HCT116 (cell line): ENCODE measurements around the gene NF1. TPM values are rescaled to one million over a fixed set of nuclear protein-coding genes. Genes with fewer than 3 reads are reported as not detected.

Experiments used
- ATAC-seq: fragments of 200-7000 bp; cut with Tn5 transposase; 2 replicates; pipeline ENCODE4 v1.9.1; 2020; ENCODE audit warnings: mild to moderate bottlenecking, moderate library complexity
- BruUV-seq: library from RNA; stranded (reverse); fragments of 400-500 nt; replicated peaks from 2 replicates; lab custom pipeline; 2021; lab: Mats Ljungman, UMichigan
- CTCF ChIA-PET: fragments of 300-600 bp; sonication (Branson Sonifier 250); formaldehyde crosslinking; loops from one replicate; lab custom pipeline; 2021; ENCODE audit warnings: antibody characterized with exemption; lab: Charles Lee
- POLR2A ChIA-PET: fragments of 300-600, 350-600 bp; sonication (Branson Sonifier 250); formaldehyde crosslinking; loops from one replicate; lab custom pipeline; 2021; ENCODE audit warnings: antibody characterized with exemption; lab: Charles Lee
- RAD21 ChIA-PET, 2 experiments: fragments of 300-600 bp; sonication (Branson Sonifier 250); formaldehyde crosslinking; loops; one replicate each; lab custom pipeline; 2023; ENCODE audit warnings: low total read pairs in 2 of 2; ENCODE audit not compliant: uncharacterized antibody in 2 of 2, unreplicated experiment in 2 of 2, low non-redundant PET in 1 of 2; lab: Charles Lee
- DNase-seq: peaks from one replicate; pipeline ENCODE4 v3.0.0-alpha.2; 2010; ENCODE audit warnings: low read depth, low spot score
- H2AFZ ChIP-seq: fragments of 200-600 bp; shearing (Covaris generic), sonication (generic); 2 replicates; pipeline ENCODE4 v1.6.1; 2017; ENCODE audit warnings: low read depth, mixed run types, mixed read lengths, antibody characterized with exemption, low read length; ENCODE audit not compliant: poor library complexity, severe bottlenecking
- H3K27ac ChIP-seq: 2 replicates; pipeline ENCODE4 v1.5.1; 2012; ENCODE audit warnings: low read depth, low read length
- H3K27me3 ChIP-seq: fragments of 200-600 bp; sonication (generic); 2 replicates; pipeline ENCODE4 v1.6.1; 2016; ENCODE audit warnings: mixed run types, low read length, mixed read lengths; ENCODE audit not compliant: insufficient read depth
- H3K36me3 ChIP-seq, 2 experiments: fragments of 200-500 bp in 1 of 2; fragments of 200-600 bp in 1 of 2; sonication (Bioruptor generic) in 1 of 2; sonication (generic) in 1 of 2; 2 replicates each; pipeline versions ENCODE4 v1.5.1 to v1.6.1; 2014 to 2016; ENCODE audit warnings: low read length in 2 of 2, inconsistent platforms in 1 of 2, mixed read lengths in 1 of 2, mixed run types in 1 of 2; ENCODE audit not compliant: insufficient read depth in 2 of 2, control insufficient read depth in 1 of 2
- H3K4me1 ChIP-seq, 2 experiments: fragments of 200-600 bp in 1 of 2; sonication (generic) in 1 of 2; 2 replicates each; pipeline versions ENCODE4 v1.5.1 to v1.6.1; 2012 to 2017; ENCODE audit warnings: low read length in 2 of 2, inconsistent platforms in 1 of 2, mild to moderate bottlenecking in 1 of 2, mixed read lengths in 1 of 2, mixed run types in 1 of 2, moderate library complexity in 1 of 2; ENCODE audit not compliant: insufficient read depth in 2 of 2, control insufficient read depth in 1 of 2
- H3K4me2 ChIP-seq: fragments of 200-600 bp; sonication (generic); 2 replicates; pipeline ENCODE4 v1.6.1; 2017; ENCODE audit warnings: mixed run types, low read length, mixed read lengths
- H3K4me3 ChIP-seq, 2 experiments: fragments of 200-600 bp in 1 of 2; sonication (generic) in 1 of 2; replicated peaks in 1 of 2; 2 replicates each; pipeline ENCODE4 v1.5.1; 2011 to 2016; ENCODE audit warnings: low read length in 2 of 2, control low read depth in 1 of 2, low read depth in 1 of 2, mild to moderate bottlenecking in 1 of 2, mixed read lengths in 1 of 2, mixed run types in 1 of 2
- H3K79me2 ChIP-seq: fragments of 200-600 bp; sonication (generic); 2 replicates; pipeline ENCODE4 v1.6.1; 2017; ENCODE audit warnings: mild to moderate bottlenecking, mixed run types, low read length, moderate library complexity, mixed read lengths; ENCODE audit not compliant: insufficient read depth
- H3K9ac ChIP-seq: fragments of 200-600 bp; sonication (generic); 2 replicates; pipeline ENCODE4 v1.6.1; 2016; ENCODE audit warnings: low read length, mixed read lengths
- H3K9me2 ChIP-seq: fragments of 200-600 bp; sonication (generic), shearing (Covaris generic); 2 replicates; pipeline ENCODE4 v1.6.1; 2017; ENCODE audit warnings: mixed run types, mild to moderate bottlenecking, moderate library complexity; ENCODE audit not compliant: insufficient read depth
- H3K9me3 ChIP-seq, 2 experiments: fragments of 200-500 bp in 1 of 2; fragments of 200-600 bp in 1 of 2; sonication (Bioruptor generic) in 1 of 2; sonication (generic) in 1 of 2; 2 replicates each; pipeline ENCODE4 v1.6.1; 2014 to 2017; ENCODE audit warnings: low read length in 2 of 2, mixed read lengths in 2 of 2, inconsistent platforms in 1 of 2, low read depth in 1 of 2, mild to moderate bottlenecking in 1 of 2, mixed run types in 1 of 2, moderate library complexity in 1 of 2; ENCODE audit not compliant: control insufficient read depth in 1 of 2, insufficient read depth in 1 of 2
- H4K20me1 ChIP-seq: fragments of 200-600 bp; sonication (generic), shearing (Covaris generic); 2 replicates; pipeline ENCODE4 v1.6.1; 2017; ENCODE audit warnings: mixed run types, mild to moderate bottlenecking, moderate library complexity; ENCODE audit not compliant: insufficient read depth
- ATF3 ChIP-seq: IDR thresholded peaks from 2 replicates; pipeline ENCODE4 v1.6.1; 2012
- CBX3 ChIP-seq: IDR thresholded peaks from 2 replicates; pipeline ENCODE4 v1.6.1; 2012; ENCODE audit warnings: low read depth
- CEBPB ChIP-seq: IDR thresholded peaks from 2 replicates; pipeline ENCODE4 v1.6.1; 2012; ENCODE audit warnings: low read depth
- EGR1 ChIP-seq: IDR thresholded peaks from 2 replicates; pipeline ENCODE4 v1.6.1; 2012; ENCODE audit warnings: low read depth
- EZH2 ChIP-seq: fragments of 200-600 bp; sonication (generic); IDR thresholded peaks from 2 replicates; pipeline ENCODE4 v1.6.1; 2017; ENCODE audit warnings: antibody characterized with exemption, mixed run types
- EZH2phosphoT487 ChIP-seq: fragments of 200-600 bp; IDR thresholded peaks from 2 replicates; pipeline ENCODE4 v1.6.1; 2018; ENCODE audit warnings: antibody characterized with exemption, borderline replicate concordance
- FOSL1 ChIP-seq: IDR thresholded peaks from 2 replicates; pipeline ENCODE4 v1.6.1; 2012; ENCODE audit warnings: low read depth
- JUND ChIP-seq: IDR thresholded peaks from 2 replicates; pipeline ENCODE4 v1.6.1; 2012
- MAX ChIP-seq: IDR thresholded peaks from 2 replicates; pipeline ENCODE4 v1.6.1; 2012
- POLR2A ChIP-seq: IDR thresholded peaks from 2 replicates; pipeline ENCODE4 v1.7.0; 2011; ENCODE audit warnings: borderline replicate concordance; ENCODE audit not compliant: insufficient read depth, insufficient read length; ENCODE audit errors: extremely low read depth
- POLR2AphosphoS5 ChIP-seq: IDR thresholded peaks from 2 replicates; pipeline ENCODE4 v1.6.1; 2011; ENCODE audit warnings: mild to moderate bottlenecking, low read depth, low read length, moderate library complexity
- RAD21 ChIP-seq: IDR thresholded peaks from 2 replicates; pipeline ENCODE4 v1.6.1; 2012; ENCODE audit warnings: low read depth, mild to moderate bottlenecking
- REST ChIP-seq: IDR thresholded peaks from 2 replicates; pipeline ENCODE4 v1.6.1; 2012; ENCODE audit warnings: low read depth
- SIN3A ChIP-seq: IDR thresholded peaks from 2 replicates; pipeline ENCODE4 v1.6.1; 2012; ENCODE audit warnings: low read depth
- SP1 ChIP-seq: IDR thresholded peaks from 2 replicates; pipeline ENCODE4 v1.6.1; 2012; ENCODE audit warnings: low read depth
- SRF ChIP-seq: IDR thresholded peaks from 2 replicates; pipeline ENCODE4 v1.6.1; 2012; ENCODE audit warnings: low read depth
- TCF7L2 ChIP-seq: IDR thresholded peaks from 2 replicates; pipeline ENCODE4 v1.7.0; 2011; ENCODE audit warnings: borderline replicate concordance, inconsistent platforms; ENCODE audit not compliant: insufficient read depth, insufficient read length; ENCODE audit errors: extremely low read depth
- YY1 ChIP-seq: IDR thresholded peaks from 2 replicates; pipeline ENCODE4 v1.6.1; 2011; ENCODE audit warnings: low read length, low read depth, moderate library complexity, mild to moderate bottlenecking; ENCODE audit not compliant: insufficient replicate concordance; ENCODE audit errors: extremely low read depth
- ZNF274 ChIP-seq: fragments of 200-500 bp; sonication (Bioruptor generic); IDR thresholded peaks from 2 replicates; pipeline ENCODE4 v1.6.1; 2014; ENCODE audit warnings: mild to moderate bottlenecking, low read depth, low read length, inconsistent platforms
- intact Hi-C: fragments of 100-400 bp; cut with micrococcal nuclease; formaldehyde crosslinking; loops from 2 replicates; pipeline ENCODE4 v1.10.0; 2022
- total RNA-seq: library from RNA; stranded (reverse); gene quantifications from one replicate; pipeline ENCODE4 v1.2.1, GENCODE V29; 2021; ENCODE audit not compliant: unreplicated experiment

The NF1 gene
- total RNA-seq, 1 experiment from 2014 or later: 20.8 TPM

- H3K4me2 ChIP-seq: no peak overlapping the region
- no peak for DNase-seq
- peaks cover 82% of the 10 kb centered on the region for H3K79me2 ChIP-seq
- no peak for ATAC-seq
- H3K9ac ChIP-seq: no peak overlapping the region
- POLR2A ChIA-PET: no interaction called here
- H3K36me3 ChIP-seq: no peaks in the 10 kb centered on the region
- CTCF ChIA-PET: no interaction called here
- BruUV-seq: no TSS peak
- H3K9me2 ChIP-seq: no peaks in the 10 kb centered on the region
- H3K9me3 ChIP-seq: no peaks in the 10 kb centered on the region
- H3K4me1 ChIP-seq: no peaks in the 10 kb centered on the region
- RAD21 ChIA-PET: no interaction called here
- no peaks in the 10 kb centered on the region for H3K27me3 ChIP-seq
- intact Hi-C loops: no loop called here
- TF ChIP-seq EZH2phosphoT487 (no peak), SRF (no peak), SP1 (no peak), POLR2AphosphoS5 (no peak), EGR1 (no peak), JUND (no peak), EZH2 (no peak), RAD21 (no peak), MAX (no peak), YY1 (no peak)
- H3K27ac ChIP-seq: no peak overlapping the region
- no peak overlapping the region for H3K4me3 ChIP-seq
- H4K20me1 ChIP-seq: no peaks in the 10 kb centered on the region; the same call in 1 of the 2 replicates
- H2AFZ ChIP-seq: no peak overlapping the region
These were observed 39.8 kb downstream of the NF1 start for GRCh38 chr17:31134576-31134975.

- no peak for ATAC-seq
- no TSS peak for BruUV-seq
- Histone ChIP-seq H4K20me1 (no peaks in the 10 kb centered on the region; the same call in 1 of the 2 replicates), H3K36me3 (no peaks in the 10 kb centered on the region), H3K27ac (no peak overlapping the region), H3K4me1 (no peaks in the 10 kb centered on the region), H2AFZ (no peak overlapping the region), H3K4me2 (no peak overlapping the region), H3K9me3 (no peaks in the 10 kb centered on the region), H3K9ac (no peak overlapping the region), H3K9me2 (no peaks in the 10 kb centered on the region), H3K4me3 (no peak overlapping the region), H3K27me3 (no peaks in the 10 kb centered on the region), H3K79me2 (peaks cover 78% of the 10 kb centered on the region)
- CTCF ChIA-PET: no interaction called here
- POLR2A ChIA-PET: no interaction called here
- DNase-seq: no peak
- intact Hi-C loops: no loop called here
- RAD21 ChIA-PET: no interaction called here
- TF ChIP-seq EZH2phosphoT487 (no peak), RAD21 (no peak), REST (no peak), JUND (no peak), TCF7L2 (no peak), CBX3 (no peak), CEBPB (no peak), ZNF274 (no peak), SIN3A (no peak), POLR2A (no peak), EZH2 (no peak), ATF3 (no peak), FOSL1 (no peak)
These were observed 41.5 kb downstream of the NF1 start for GRCh38 chr17:31136319-31136718.
